CD4-positive, alpha-beta T cell treated with Interleukin-4 for 4 hours (primary cell): ENCODE results near the gene PRSS36.
"Not testable (repeated sequence)": the region's sequence is repeated elsewhere in the genome, so short reads cannot be mapped to it uniquely, and the experiment has no call there.

ENCODE experiments used
- DNase-seq: peaks from one replicate; pipeline ENCODE4 v3.0.0-alpha.2; 2020

PRSS36 gene

GRCh38 chr16:31149894-31150890, at the start of gene PRSS36:
PRSS36 (minus strand) TSS chr16:31150066; CDS start chr16:31150035, 31 bp downstream.
- DNase-seq = no peak

DNA sequence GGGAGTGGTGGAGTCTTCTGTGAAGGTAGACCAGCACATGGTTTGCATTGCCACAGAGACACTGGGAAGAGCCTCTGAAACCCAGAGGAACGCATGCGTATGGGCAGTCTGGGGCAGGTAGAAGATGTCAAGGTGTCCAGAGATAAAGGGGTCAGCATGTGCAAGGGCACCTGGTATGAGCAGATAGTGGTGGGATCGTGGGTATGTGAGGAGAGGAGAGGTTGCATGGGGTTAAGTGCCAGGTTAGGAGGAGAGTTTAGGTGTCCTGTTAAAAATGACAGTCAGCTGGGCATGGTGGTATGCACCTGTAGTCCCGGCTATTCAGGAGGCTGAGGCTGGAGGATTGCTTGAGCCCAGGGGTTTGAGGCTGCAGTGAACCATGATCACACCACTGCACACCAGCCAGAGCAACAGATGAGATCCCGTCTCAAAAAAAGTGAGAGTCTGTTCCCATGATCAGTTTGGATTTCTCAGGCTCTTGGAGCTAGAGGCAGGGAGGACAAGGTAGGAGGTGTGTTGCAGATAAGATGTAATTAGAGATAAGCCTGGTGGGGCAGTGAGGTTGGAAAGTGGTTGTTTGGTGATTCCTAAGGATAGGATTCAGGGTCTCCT, 49.7 kb upstream of the PRSS36 start:
- no peak for DNase-seq

GRCh38 chr16:31198207-31198882, 48.5 kb upstream of the PRSS36 start:
- DNase-seq = no peak

DNA sequence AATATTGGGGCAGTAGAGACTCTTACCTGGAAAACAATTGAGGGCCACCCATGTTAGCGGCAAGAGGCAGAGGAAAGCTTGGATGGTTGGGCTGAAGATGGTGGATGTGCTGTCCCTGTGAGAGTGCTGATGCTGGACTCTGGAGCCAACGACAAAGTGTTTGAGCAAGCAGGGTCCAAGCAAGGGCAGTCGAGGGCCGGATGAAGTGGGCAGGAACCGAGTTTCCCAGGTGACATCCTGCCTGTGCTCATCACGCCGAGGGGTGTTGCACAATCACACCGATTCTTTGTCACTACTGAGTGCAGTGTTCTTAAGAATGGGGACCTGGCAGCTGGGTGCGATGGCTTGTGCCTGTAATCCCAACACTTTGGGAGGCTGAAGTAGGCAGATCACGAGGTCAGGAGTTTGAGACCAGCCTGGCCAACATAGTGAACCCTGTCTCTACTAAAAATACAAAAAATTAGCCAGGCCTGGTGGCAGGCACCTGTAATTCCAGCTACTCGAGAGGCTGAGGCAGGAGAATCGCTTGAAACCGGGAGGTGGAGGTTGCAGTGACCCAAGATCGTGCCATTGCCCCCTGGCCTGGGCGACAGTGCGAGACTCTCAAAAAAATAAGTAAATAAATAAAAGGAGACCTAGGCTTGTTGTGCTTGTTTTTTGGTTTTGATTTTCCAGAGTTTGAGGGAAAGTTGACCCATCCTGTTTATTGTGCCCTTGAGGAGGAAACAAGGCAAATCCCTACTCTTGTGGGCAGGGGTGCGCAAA, 46.6 kb upstream of the PRSS36 start:
- DNase-seq = no peak

GRCh38 chr16:31195861-31196260, 46.0 kb upstream of the PRSS36 start:
- DNase-seq = not testable (repeated sequence)

GRCh38 chr16:31194898-31195297, 45.0 kb upstream of the PRSS36 start:
- DNase-seq = no peak

DNA sequence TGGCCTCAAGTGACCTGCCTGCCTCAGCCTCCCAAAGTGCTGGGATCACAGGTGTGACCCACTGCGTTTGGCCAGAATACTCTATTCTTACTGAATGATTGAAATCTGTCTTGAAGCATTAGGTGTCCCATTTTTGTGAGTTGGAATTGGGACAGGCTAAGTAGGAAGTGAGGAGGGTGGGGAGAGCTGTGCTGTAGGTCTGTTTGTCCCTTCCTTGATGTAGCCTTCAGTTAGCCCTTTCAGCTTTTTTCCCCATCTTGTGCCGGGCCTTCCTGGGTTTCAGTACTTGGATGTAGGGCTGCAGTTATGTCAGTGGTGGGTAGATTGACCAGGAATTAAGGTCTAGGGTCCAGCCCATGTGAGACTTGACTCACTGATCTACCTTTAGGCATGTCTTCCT, 44.0 kb upstream of the PRSS36 start:
- DNase-seq = no peak

- DNase-seq = no peak
These were observed 43.2 kb upstream of the PRSS36 start for GRCh38 chr16:31192856-31193642.

GRCh38 chr16:31191697-31192428, 42.0 kb upstream of the PRSS36 start:
- DNase-seq = no peak

GRCh38 chr16:31190818-31191444, 41.1 kb upstream of the PRSS36 start:
- no peak for DNase-seq

DNA sequence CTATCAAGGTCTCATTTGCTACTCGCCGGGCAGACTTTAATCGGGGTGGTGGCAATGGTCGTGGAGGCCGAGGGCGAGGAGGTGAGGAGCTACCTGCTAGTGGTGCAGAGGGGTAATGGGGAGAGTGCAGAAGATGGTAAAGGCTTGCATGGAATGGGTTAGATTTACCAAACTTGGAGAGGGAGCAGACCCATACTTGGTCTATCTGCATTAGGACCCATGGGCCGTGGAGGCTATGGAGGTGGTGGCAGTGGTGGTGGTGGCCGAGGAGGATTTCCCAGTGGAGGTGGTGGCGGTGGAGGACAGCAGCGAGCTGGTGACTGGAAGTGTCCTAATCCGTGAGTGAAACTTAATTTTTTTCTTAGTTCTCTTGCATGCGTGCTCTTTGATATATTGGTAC, 40.2 kb upstream of the PRSS36 start:
- DNase-seq = no peak

DNA sequence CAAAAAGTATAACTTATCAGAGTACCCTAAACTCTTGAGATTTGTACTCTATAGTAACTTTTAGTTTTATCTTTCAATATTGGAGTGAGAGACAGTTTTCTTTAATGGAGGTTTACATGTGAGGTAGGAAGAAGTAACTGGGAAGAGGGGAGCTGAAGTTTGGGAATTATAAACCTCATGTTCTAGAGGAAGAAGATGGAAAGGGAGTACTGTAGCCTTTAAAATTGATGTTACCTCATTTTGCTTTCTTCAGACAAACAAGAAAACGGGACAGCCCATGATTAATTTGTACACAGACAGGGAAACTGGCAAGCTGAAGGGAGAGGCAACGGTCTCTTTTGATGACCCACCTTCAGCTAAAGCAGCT, 39.5 kb upstream of the PRSS36 start:
- DNase-seq = no peak

DNA sequence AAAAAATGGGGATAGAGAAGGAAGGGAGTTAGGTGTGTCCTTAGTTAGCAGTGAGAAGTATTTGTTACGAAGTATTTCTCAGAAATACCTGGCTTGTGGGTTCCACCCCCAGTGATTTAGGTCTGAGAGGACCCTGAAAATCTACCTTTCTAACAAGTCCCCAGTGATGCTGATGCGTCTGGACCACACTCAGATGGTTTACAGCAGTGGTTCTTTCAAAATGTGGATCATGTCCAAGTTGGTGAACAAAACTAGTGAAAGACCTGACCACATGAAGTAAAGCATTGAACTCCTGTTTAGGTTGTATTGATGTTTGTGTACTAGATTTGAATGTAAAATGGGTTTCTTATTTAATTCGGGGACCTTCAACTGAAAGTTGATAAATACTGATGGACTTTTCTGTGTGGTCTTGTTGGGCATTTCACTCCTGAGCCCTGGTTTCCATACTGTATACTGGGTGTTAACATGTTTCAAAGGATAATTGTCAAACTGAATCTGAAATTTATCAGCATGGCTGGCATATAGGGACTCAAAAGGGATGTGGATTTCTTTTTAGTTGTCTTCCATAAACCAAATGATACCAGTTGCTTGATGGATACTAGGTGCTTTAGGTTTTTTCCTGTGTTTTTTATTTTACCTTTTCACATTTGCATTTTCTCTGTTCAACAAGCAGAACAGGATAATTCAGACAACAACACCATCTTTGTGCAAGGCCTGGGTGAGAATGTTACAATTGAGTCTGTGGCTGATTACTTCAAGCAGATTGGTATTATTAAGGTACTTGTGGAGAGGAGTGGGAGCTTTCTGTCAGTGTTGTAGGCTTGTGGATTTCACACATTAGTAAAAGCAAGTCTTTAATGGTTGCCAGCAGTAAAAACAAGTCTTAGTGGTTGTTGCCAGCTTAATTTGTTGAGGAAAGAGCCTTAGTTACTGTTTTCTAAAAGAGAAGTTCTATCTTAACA, 38.9 kb upstream of the PRSS36 start:
- DNase-seq = no peak

DNA sequence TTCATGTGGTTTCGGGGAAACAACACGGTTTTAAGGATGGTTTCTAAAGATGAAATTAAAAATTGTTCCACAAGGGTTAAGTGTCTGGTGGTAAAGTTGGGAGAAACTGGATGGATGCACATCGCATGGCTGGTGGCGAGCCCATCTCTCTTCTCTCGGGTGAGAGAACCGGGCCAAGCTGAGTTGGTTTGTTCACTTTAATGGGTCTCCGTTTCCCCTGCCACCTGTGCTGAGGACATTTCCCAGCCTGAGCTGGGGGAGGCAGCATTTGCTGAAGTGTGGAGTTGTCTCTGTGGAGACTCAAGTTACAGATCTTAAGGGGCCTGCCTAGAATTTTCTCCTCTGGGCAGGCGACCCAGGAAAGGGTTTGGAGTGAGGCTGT, 37.9 kb upstream of the PRSS36 start:
- DNase-seq = no peak

DNA sequence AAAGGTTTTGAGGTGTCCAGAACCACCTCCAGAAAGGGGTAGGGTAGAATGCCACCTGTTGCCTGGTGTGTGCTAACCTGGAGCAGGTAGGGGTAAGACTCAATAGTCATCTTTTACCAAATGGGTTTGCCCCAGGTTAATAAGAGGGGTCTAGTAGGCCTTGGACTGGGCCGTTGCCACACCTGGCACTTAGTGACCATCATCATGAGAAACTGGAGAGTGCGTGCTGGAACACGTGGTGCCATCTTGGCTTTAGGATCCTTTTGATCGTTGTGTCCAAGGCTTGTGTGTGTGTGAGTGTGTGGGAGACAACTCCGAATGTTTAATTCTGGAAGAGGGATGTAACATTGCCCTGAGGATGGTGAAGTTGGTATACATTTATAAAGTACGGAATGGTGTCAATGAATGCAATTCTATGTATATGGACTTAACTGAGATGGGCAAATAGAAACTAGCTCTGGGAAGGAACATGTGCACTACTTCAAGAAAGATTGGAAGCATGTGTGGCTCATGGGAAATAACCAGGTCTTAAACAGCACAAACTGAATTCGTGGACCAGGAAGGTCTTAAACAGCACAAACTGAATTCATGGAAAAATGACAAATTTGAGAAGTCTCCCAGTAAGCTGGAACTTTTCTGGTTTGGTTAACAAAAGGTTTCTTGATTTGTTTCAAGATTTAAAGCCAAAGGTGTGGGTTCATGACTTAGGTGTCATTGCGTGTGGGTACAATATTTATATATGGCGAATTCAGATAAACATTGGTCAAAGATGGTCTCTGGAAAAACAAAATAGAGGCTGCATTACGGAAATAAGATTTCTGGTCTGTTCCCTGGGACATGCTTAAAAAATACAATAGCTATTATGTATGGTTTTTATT, 37.3 kb upstream of the PRSS36 start:
- no peak for DNase-seq

GRCh38 chr16:31186176-31186575, 36.3 kb upstream of the PRSS36 start:
- no peak for DNase-seq

DNA sequence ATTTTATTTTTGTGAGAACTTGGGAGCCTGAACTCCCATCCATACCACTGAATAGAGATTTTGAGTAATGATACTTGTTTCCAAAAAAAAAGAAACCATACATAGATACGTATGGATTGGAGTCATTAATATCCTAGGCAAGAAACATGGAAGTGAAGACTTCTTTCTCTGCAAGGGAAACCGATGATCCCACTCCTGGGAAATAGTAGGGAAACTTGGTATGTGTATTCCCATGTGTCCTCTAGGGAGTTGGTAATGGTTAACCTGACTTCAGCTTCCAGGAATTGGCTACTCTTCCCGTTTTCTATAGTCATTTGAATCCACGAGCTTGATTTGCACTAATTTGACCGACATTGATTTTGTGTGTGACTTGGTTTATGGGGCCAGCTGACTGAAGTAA, 35.5 kb upstream of the PRSS36 start:
- no peak for DNase-seq

DNA sequence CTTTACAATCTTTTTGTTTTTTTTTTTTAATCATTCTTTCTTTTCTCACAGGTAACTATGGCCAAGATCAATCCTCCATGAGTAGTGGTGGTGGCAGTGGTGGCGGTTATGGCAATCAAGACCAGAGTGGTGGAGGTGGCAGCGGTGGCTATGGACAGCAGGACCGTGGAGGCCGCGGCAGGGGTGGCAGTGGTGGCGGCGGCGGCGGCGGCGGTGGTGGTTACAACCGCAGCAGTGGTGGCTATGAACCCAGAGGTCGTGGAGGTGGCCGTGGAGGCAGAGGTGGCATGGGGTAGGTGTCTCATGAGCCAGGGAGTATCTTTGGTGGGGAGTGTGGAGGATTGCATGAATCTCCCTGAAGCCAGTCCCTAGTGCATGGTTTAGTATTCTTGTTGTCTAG, 35.0 kb upstream of the PRSS36 start:
- DNase-seq = no peak
